Psoas muscle (tissue), 8 donors: ENCODE measurements around the gene FERMT3. TPM values are rescaled to one million over a fixed set of nuclear protein-coding genes. Genes with fewer than 3 reads are reported as not detected.

Experiments
- ATAC-seq, 4 donors: fragments of 200-7000 bp; cut with Tn5 transposase; one replicate each; pipeline ENCODE4 v1.9.1; 2020; ENCODE audit warnings: moderate library complexity in 3 of 4, mild to moderate bottlenecking in 2 of 4
- DNase-seq, 2 donors: peaks; one replicate each; pipeline ENCODE4 v3.0.0-alpha.2; 2020
- H3K27ac ChIP-seq: fragments of 200-600 bp; one replicate; pipeline ENCODE4 v1.8.0; 2022
- H3K27me3 ChIP-seq, 3 donors: fragments of 200-600 bp in 1 of 3; one replicate each; pipeline versions ENCODE4 v1.6.1 to v1.8.0; 2013 to 2022; ENCODE audit warnings: low read length in 2 of 3, mild to moderate bottlenecking in 2 of 3, moderate library complexity in 1 of 3; ENCODE audit not compliant: insufficient read depth in 3 of 3
- H3K36me3 ChIP-seq, 2 donors: fragments of 200-600 bp in 1 of 2; one replicate each; pipeline versions ENCODE4 v1.6.1 to v1.8.0; 2013 to 2022; ENCODE audit warnings: low read depth in 1 of 2, mild to moderate bottlenecking in 1 of 2, moderate library complexity in 1 of 2; ENCODE audit not compliant: insufficient read depth in 1 of 2
- H3K4me1 ChIP-seq: fragments of 200-600 bp; one replicate; pipeline ENCODE4 v1.8.0; 2022
- H3K4me3 ChIP-seq: fragments of 200-600 bp; one replicate; pipeline ENCODE4 v1.8.0; 2022; ENCODE audit warnings: mild to moderate bottlenecking
- H3K9me3 ChIP-seq: fragments of 200-600 bp; one replicate; pipeline ENCODE4 v1.8.0; 2022
- CTCF ChIP-seq: fragments of 200-600 bp; IDR thresholded peaks from one replicate; pipeline ENCODE4 v1.8.0; 2022; ENCODE audit warnings: antibody characterized with exemption
- WGBS, 3 donors: extraction: QIAGEN DNeasy Blood & Tissue Kit; methylation state at CpG; one replicate each; pipeline versions ENCODE4 v1.1.6 to v1.1.7; 2013; 5-methylcytosine and 5-hydroxymethylcytosine counted together
- intact Hi-C, 2 donors: fragments of 100-400 bp; cut with DNase I; formaldehyde crosslinking; loops; one replicate each; pipeline versions ENCODE4 v1.11.0 to v1.14.2; 2022
- polyA plus RNA-seq, 3 donors: library from polyadenylated mRNA; stranded (reverse); fragments of 200-250 nt; gene quantifications; one replicate each; pipeline ENCODE4 v1.2.3, GENCODE V29; 2013
- total RNA-seq, 4 donors: library from RNA; stranded (reverse); fragmentation: NEBNext Ultra II Directional in 2 of 4; extraction: Animal tissue kit (Norgen Biotek cat#: 25700) in 2 of 4; gene quantifications; one replicate each; pipeline versions ENCODE4 v1.2.1 to v1.2.4, GENCODE V29; 2021 to 2023
- donor health status: healthy with polysubstance abuse.
- donor health status: DM: no; HTN: no; CAD: no; lungs with moderate emphysema.
- donor health status: Bipolar disorder and iron deficiency.
- donor health status: healthy.
- donor health status: DM: yes; HTN: yes; CAD: no.
- donor health status: DM: no; HTN: no; CAD: no.
- donor health status: DM: no; HTN: no; CAD: no.
- donor health status: DM: yes; HTN: yes; CAD: no.

Gene FERMT3
- total and polyA plus RNA-seq, 7 donors, result 2.5 to 11.7 (median 6.7) TPM

- Histone ChIP-seq H3K36me3 (peaks cover 0 to 40% of the 10 kb centered on the region in 2 donors), H3K4me1 (peaks cover 31% of the 10 kb centered on the region), H3K4me3 (peak overlapping the region; percentile 93), H3K27me3 (no peaks in the 10 kb centered on the region), H3K9me3 (no peaks in the 10 kb centered on the region), H3K27ac (peak overlapping the region; percentile 99)
- 0 to 1% (median 1%) methylated on average over 18 to 24 of the region's 24 CpGs for WGBS, 3 donors
- DNase-seq (peak; percentile 100), ATAC-seq (peak; percentile 81 to 82 (median 82))
- TF ChIP-seq CTCF, result no peak
- intact Hi-C loops, result no loop called here
These were observed 34.6 kb downstream of the FERMT3 start for GRCh38 chr11:64241241-64241490.

GRCh38 chr11:64241491-64242374, 35.2 kb downstream of the FERMT3 start:
- DNase-seq, result no peak
- no peak for TF ChIP-seq CTCF
- peak overlapping the region; percentile 93 for H3K4me3 ChIP-seq
- no peaks in the 10 kb centered on the region for H3K9me3 ChIP-seq
- H3K27me3 ChIP-seq, result no peaks in the 10 kb centered on the region
- peaks cover 0 to 40% of the 10 kb centered on the region in 2 donors for H3K36me3 ChIP-seq
- intact Hi-C loops, result no loop called here
- peak; percentile 1 to 11 (median 3) for ATAC-seq
- peaks cover 31% of the 10 kb centered on the region for H3K4me1 ChIP-seq
- 0 to 1% (median 1%) methylated on average over 42 to 63 of the region's 63 CpGs for WGBS, 3 donors
- H3K27ac ChIP-seq, result peak overlapping the region; percentile 99

- H3K27me3 ChIP-seq, result no peaks in the 10 kb centered on the region
- DNase-seq (no peak), ATAC-seq (no peak)
- peaks cover 0 to 29% of the 10 kb centered on the region in 2 donors for H3K36me3 ChIP-seq
- peak overlapping the region; percentile 93 for H3K4me3 ChIP-seq
- H3K4me1 ChIP-seq, result peaks cover 37% of the 10 kb centered on the region
- intact Hi-C loops, result no loop called here
- no peaks in the 10 kb centered on the region for H3K9me3 ChIP-seq
- WGBS, 3 donors, result 49 to 75% (median 58%) methylated on average over 8 of the region's 8 CpGs
- TF ChIP-seq CTCF, result no peak
- peak overlapping the region; percentile 99 for H3K27ac ChIP-seq
These were observed 36.8 kb downstream of the FERMT3 start for GRCh38 chr11:64243236-64243854.

- no peak for ATAC-seq
- H3K27ac ChIP-seq, result peak overlapping the region; percentile 99
- H3K36me3 ChIP-seq, result peaks cover 0 to 22% of the 10 kb centered on the region in 2 donors
These were observed 37.6 kb downstream of the FERMT3 start for GRCh38 chr11:64244107-64244506.

More at GRCh38 chr11:64244107-64244506, 37.6 kb downstream of the FERMT3 start:
- Histone ChIP-seq H3K4me1 (peaks cover 37% of the 10 kb centered on the region), H3K9me3 (no peaks in the 10 kb centered on the region), H3K27me3 (no peaks in the 10 kb centered on the region), H3K4me3 (peak overlapping the region; percentile 93)
- no peak for DNase-seq
- WGBS, 3 donors, result 19 to 42% (median 31%) methylated on average over 5 of the region's 5 CpGs
- intact Hi-C loops, result no loop called here
- no peak for TF ChIP-seq CTCF
